Transverse colon (tissue), 4 donors: ENCODE measurements around the gene NOX3. TPM values are rescaled to one million over a fixed set of nuclear protein-coding genes. Genes with fewer than 3 reads are reported as not detected.

Experiments used
- DNase-seq: peaks from one replicate; pipeline ENCODE4 v3.0.0-alpha.2; 2019
- H3K27ac ChIP-seq, 4 donors: fragments of 200-600 bp; sonication (generic); 2 replicates each; pipeline ENCODE4 v1.5.1; 2016 to 2018; ENCODE audit warnings: inconsistent platforms in 4 of 4
- H3K27me3 ChIP-seq: fragments of 200-600 bp; sonication (generic); 2 replicates; pipeline ENCODE4 v1.5.1; 2017; ENCODE audit warnings: inconsistent platforms
- H3K36me3 ChIP-seq, 4 donors: fragments of 200-600 bp; sonication (generic); 2 replicates each; pipeline ENCODE4 v1.5.1; 2017 to 2019; ENCODE audit warnings: inconsistent platforms in 4 of 4
- H3K4me1 ChIP-seq, 4 donors: fragments of 200-600 bp; sonication (generic); 2 replicates each; pipeline ENCODE4 v1.5.1; 2017 to 2020; ENCODE audit warnings: inconsistent platforms in 4 of 4
- H3K4me3 ChIP-seq, 4 donors: fragments of 200-600 bp; sonication (generic); 1 replicate in 1 of 4; 2 replicates in 3 of 4; pipeline versions ENCODE4 v1.5.1 to v1.6.1; 2017 to 2019; ENCODE audit warnings: inconsistent platforms in 4 of 4
- H3K9me3 ChIP-seq, 2 donors: fragments of 200-600 bp; sonication (generic); 2 replicates each; pipeline ENCODE4 v1.5.1; 2017 to 2019; ENCODE audit warnings: inconsistent platforms in 2 of 2
- CTCF ChIP-seq, 5 experiments: fragments of 200-600 bp in 3 of 5; fragments of 450-650 bp in 2 of 5; sonication (generic) in 3 of 5; IDR thresholded peaks; 1 replicate in 2 of 5; 2 replicates in 3 of 5; pipeline ENCODE4 v1.5.1; 2016 to 2017; ENCODE audit warnings: antibody characterized with exemption in 5 of 5, inconsistent platforms in 3 of 5, mild to moderate bottlenecking in 2 of 5, moderate library complexity in 1 of 5
- EP300 ChIP-seq: sonication (generic); formaldehyde crosslinking; IDR thresholded peaks from one replicate; pipeline ENCODE4 v1.6.1; 2017; ENCODE audit warnings: antibody characterized with exemption, low read depth
- POLR2A ChIP-seq: fragments of 450-650 bp; IDR thresholded peaks from one replicate; pipeline ENCODE4 v1.6.1; 2016; ENCODE audit warnings: antibody characterized with exemption, mild to moderate bottlenecking, moderate library complexity
- POLR2AphosphoS5 ChIP-seq, 3 donors: sonication (generic); formaldehyde crosslinking; IDR thresholded peaks; one replicate each; pipeline ENCODE4 v1.6.1; 2016; ENCODE audit warnings: antibody characterized with exemption in 3 of 3
- WGBS, 2 donors: methylation state at CpG; one replicate each; pipeline ENCODE4 v1.1.5; 2018; ENCODE audit warnings: low coverage in 1 of 2; 5-methylcytosine and 5-hydroxymethylcytosine counted together
- in situ Hi-C, 4 donors: fragments of 200-750 bp; cut with MboI; loops; one replicate each; pipeline versions ENCODE4 v1.15.0 to v1.15.1; 2017; ENCODE audit warnings: low sequenced_read_pairs in 3 of 4, low pct_ligation_motif_present in 1 of 4, low pct_unique_long_range_greater_than_20kb in 1 of 4
- intact Hi-C: fragments of 100-400 bp; cut with DNase I; formaldehyde crosslinking; loops from one replicate; pipeline ENCODE4 v1.15.1; 2023; ENCODE audit warnings: low total_unique reads
- total RNA-seq, 4 donors: library from RNA; depleted of rRNA; stranded (reverse); fragments of >200 nt; gene quantifications; one replicate each; pipeline ENCODE4 v1.1.0, GENCODE V29; 2016

NOX3 gene
- total RNA-seq, 4 donors from 2014 or later: not detected

DNA sequence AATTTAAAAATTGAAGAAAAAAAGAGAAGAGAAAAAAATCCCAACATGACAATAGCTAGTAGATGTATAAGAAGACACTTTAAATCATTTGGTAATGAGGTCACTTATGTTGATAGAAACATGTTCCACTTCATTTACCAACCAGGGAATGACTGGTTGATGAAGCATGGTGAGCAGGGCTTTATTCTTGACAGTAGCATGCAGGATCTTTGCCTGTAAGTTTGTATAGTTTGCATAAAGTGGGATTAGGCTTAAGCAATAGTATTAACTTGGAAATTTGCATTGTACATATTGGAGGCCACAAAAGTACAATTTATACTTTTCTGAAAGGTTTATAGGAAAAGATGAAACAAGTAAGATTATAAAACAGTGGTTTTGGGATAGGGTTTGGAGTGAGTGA, 67.0 kb downstream of the NOX3 start:
- Histone ChIP-seq H3K27ac (no peak overlapping the region), H3K9me3 (no peaks in the 10 kb centered on the region), H3K4me1 (no peaks in the 10 kb centered on the region), H3K4me3 (no peak overlapping the region), H3K36me3 (no peaks in the 10 kb centered on the region), H3K27me3 (no peaks in the 10 kb centered on the region)
- no peak for DNase-seq
- TF ChIP-seq POLR2AphosphoS5 (IDR thresholded peaks at IDR 0.05) (no peak), POLR2A (no peak), EP300 (no peak), CTCF (IDR thresholded peaks at IDR 0.05) (no peak)
- intact Hi-C loops (no loop called here), in situ Hi-C loops (no loop called here)

DNA sequence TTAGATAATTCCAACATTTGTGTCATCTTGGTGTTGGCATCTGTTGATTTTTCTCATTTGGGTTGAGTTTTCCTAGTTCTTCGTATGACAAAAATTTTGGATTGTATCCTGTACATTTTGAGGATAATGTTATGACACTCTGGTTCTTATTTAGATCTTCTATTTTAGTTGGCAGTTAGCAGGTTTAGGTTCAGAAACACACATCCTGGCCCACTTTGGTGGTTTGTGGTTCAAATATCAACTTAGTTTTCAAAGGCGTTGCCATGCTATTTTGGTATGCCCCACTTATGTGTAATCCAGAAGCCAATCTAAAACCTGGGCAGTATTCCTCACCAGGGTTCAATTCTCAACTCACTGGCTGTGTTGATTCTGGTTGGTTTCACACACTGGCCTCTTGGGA, 68.2 kb downstream of the NOX3 start:
- TF ChIP-seq CTCF (IDR thresholded peaks at IDR 0.05) (no peak), POLR2A (no peak), POLR2AphosphoS5 (IDR thresholded peaks at IDR 0.05) (no peak), EP300 (no peak)
- WGBS, 2 donors: 82 to 100% methylated on average over 1 to 2 of the region's 2 CpGs
- no peak for DNase-seq
- intact Hi-C loops: no loop called here
- H3K36me3 ChIP-seq: no peaks in the 10 kb centered on the region
- H3K4me3 ChIP-seq: no peak overlapping the region
- H3K27ac ChIP-seq: no peak overlapping the region
- in situ Hi-C loops: no loop called here
- no peaks in the 10 kb centered on the region for H3K4me1 ChIP-seq
- no peaks in the 10 kb centered on the region for H3K9me3 ChIP-seq
- H3K27me3 ChIP-seq: no peaks in the 10 kb centered on the region

DNA sequence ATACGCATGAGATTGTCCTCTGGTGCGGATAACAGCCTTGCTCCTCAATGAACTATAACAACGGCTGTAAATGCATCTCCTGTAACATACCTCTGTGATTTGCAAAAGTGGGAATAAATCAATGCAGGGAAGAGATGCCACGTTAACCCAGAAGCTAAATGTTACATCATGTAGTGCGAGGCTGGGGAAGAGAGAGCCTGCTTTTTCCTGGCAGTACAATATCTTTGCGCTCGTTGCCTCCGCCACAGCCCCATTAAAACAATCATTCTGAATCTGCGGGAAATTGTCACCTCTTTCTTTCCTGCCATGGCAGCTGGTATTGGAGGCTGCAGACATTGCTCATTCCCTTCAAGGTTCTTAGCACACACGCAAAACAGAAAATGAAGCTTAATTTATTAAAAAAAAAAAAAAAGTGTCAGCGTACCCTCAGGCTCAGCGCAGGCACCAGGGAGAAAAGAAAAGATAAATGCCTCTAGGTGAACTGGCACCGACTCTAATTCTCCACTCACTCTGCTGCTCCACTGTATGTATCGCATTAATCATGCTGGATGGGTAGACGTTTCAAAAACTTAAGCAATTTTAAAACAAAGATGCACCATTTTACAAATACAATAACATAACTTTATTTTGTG, 71.2 kb downstream of the NOX3 start:
- TF ChIP-seq POLR2AphosphoS5 (IDR thresholded peaks at IDR 0.05) (no peak), CTCF (IDR thresholded peaks at IDR 0.05) (no peak), POLR2A (no peak), EP300 (no peak)
- intact Hi-C loops (no loop called here), in situ Hi-C loops (no loop called here)
- H3K4me3 ChIP-seq: no peak overlapping the region
- no peak overlapping the region for H3K27ac ChIP-seq
- H3K4me1 ChIP-seq: no peaks in the 10 kb centered on the region
- no peaks in the 10 kb centered on the region for H3K9me3 ChIP-seq
- no peak for DNase-seq
- 88 to 93% methylated on average over 9 to 15 of the region's 15 CpGs for WGBS, 2 donors
- no peaks in the 10 kb centered on the region for H3K36me3 ChIP-seq
- no peaks in the 10 kb centered on the region for H3K27me3 ChIP-seq

- no peaks in the 10 kb centered on the region for H3K4me1 ChIP-seq
Measured at GRCh38 chr6:155383913-155384312, 71.7 kb downstream of the NOX3 start.

More at GRCh38 chr6:155383913-155384312, 71.7 kb downstream of the NOX3 start:
- Histone ChIP-seq H3K36me3 (no peaks in the 10 kb centered on the region), H3K27me3 (no peaks in the 10 kb centered on the region), H3K9me3 (no peaks in the 10 kb centered on the region), H3K27ac (no peak overlapping the region), H3K4me3 (no peak overlapping the region)
- WGBS, 2 donors: 83 to 90% methylated on average over 5 of the region's 5 CpGs
- intact Hi-C loops (no loop called here), in situ Hi-C loops (no loop called here)
- DNase-seq: no peak
- TF ChIP-seq CTCF (IDR thresholded peaks at IDR 0.05) (no peak), POLR2AphosphoS5 (IDR thresholded peaks at IDR 0.05) (no peak)
